CD14-positive monocyte (primary cell): ENCODE data around the gene HECW1. TPM values are rescaled to one million over a fixed set of nuclear protein-coding genes. Genes with fewer than 3 reads are reported as not detected.

ENCODE experiments used
- DNase-seq, 3 donors: peaks; one replicate each; pipeline ENCODE4 v3.0.0-alpha.2; 2011 to 2022
- H2AFZ ChIP-seq: 2 replicates; pipeline ENCODE4 v1.6.0; 2012; ENCODE audit warnings: mild to moderate bottlenecking, low read depth, low read length, inconsistent platforms; ENCODE audit not compliant: insufficient read depth, poor library complexity, severe bottlenecking
- H3K27ac ChIP-seq, 2 donors: 1 replicate in 1 of 2; 2 replicates in 1 of 2; pipeline ENCODE4 v1.5.1; 2012 to 2013; ENCODE audit warnings: low read length in 2 of 2, control low read depth in 1 of 2, inconsistent platforms in 1 of 2, low read depth in 1 of 2, mild to moderate bottlenecking in 1 of 2
- H3K27me3 ChIP-seq, 2 donors: one replicate each; pipeline versions ENCODE4 v1.6.0 to v1.6.1; 2011 to 2013; ENCODE audit warnings: low read length in 2 of 2; ENCODE audit not compliant: control insufficient read depth in 2 of 2, insufficient read depth in 2 of 2
- H3K36me3 ChIP-seq, 2 donors: replicated peaks in 1 of 2; 1 replicate in 1 of 2; 2 replicates in 1 of 2; pipeline versions ENCODE4 v1.5.1 to v1.6.1; 2012 to 2013; ENCODE audit warnings: low read length in 2 of 2, control low read depth in 1 of 2, inconsistent platforms in 1 of 2, mild to moderate bottlenecking in 1 of 2; ENCODE audit not compliant: insufficient read depth in 2 of 2, control insufficient read depth in 1 of 2
- H3K4me1 ChIP-seq, 2 donors: 1 replicate in 1 of 2; 2 replicates in 1 of 2; pipeline versions ENCODE4 v1.5.1 to v1.6.1; 2012 to 2013; ENCODE audit warnings: low read length in 2 of 2, control low read depth in 1 of 2, inconsistent platforms in 1 of 2, mild to moderate bottlenecking in 1 of 2, moderate library complexity in 1 of 2; ENCODE audit not compliant: insufficient read depth in 2 of 2, control insufficient read depth in 1 of 2
- H3K4me2 ChIP-seq: replicated peaks from 2 replicates; pipeline ENCODE3; 2012; ENCODE audit warnings: low read length, moderate library complexity, mild to moderate bottlenecking; ENCODE audit not compliant: poor library complexity, severe bottlenecking; ENCODE audit errors: extremely low read depth
- H3K4me3 ChIP-seq, 3 experiments: fragments of 200-600 bp in 1 of 3; sonication (generic) in 1 of 3; replicated peaks in 1 of 3; 1 replicate in 2 of 3; 2 replicates in 1 of 3; pipeline ENCODE4 v1.5.1; 2011 to 2013; ENCODE audit warnings: low read length in 3 of 3, mild to moderate bottlenecking in 3 of 3, control low read depth in 2 of 3, low read depth in 2 of 3, inconsistent platforms in 1 of 3, moderate library complexity in 1 of 3
- H3K79me2 ChIP-seq: 2 replicates; pipeline ENCODE4 v1.6.0; 2012; ENCODE audit warnings: mild to moderate bottlenecking, control low read depth, inconsistent platforms, low read length, moderate library complexity; ENCODE audit not compliant: insufficient read depth
- H3K9ac ChIP-seq: 2 replicates; pipeline ENCODE4 v1.6.0; 2017; ENCODE audit warnings: low read length, mild to moderate bottlenecking; ENCODE audit not compliant: insufficient read depth, poor library complexity, severe bottlenecking
- H3K9me3 ChIP-seq, 2 donors: replicated peaks in 1 of 2; 1 replicate in 1 of 2; 2 replicates in 1 of 2; pipeline versions ENCODE4 v1.5.1 to v1.6.1; 2012 to 2013; ENCODE audit warnings: low read length in 2 of 2, control low read depth in 1 of 2; ENCODE audit not compliant: control insufficient read depth in 1 of 2, insufficient read depth in 1 of 2
- H4K20me1 ChIP-seq: 2 replicates; pipeline ENCODE4 v1.6.0; 2012; ENCODE audit warnings: mild to moderate bottlenecking, low read length, control low read depth, moderate library complexity; ENCODE audit not compliant: insufficient read depth
- H3K27ac Mint-ChIP-seq, 7 donors: one replicate each; pipeline ENCODE4 v1.8.0; 2020; ENCODE audit warnings: mild to moderate bottlenecking in 7 of 7, mixed read lengths in 7 of 7, moderate library complexity in 6 of 7, inconsistent platforms in 2 of 7
- H3K27me3 Mint-ChIP-seq, 3 donors: one replicate each; pipeline ENCODE4 v1.8.0; 2021 to 2022; ENCODE audit warnings: low read depth in 3 of 3, mild to moderate bottlenecking in 3 of 3, mixed read lengths in 3 of 3, moderate library complexity in 3 of 3, inconsistent platforms in 1 of 3
- H3K36me3 Mint-ChIP-seq, 2 donors: one replicate each; pipeline ENCODE4 v1.8.0; 2020; ENCODE audit warnings: mixed read lengths in 2 of 2, inconsistent platforms in 1 of 2, mild to moderate bottlenecking in 1 of 2
- H3K4me1 Mint-ChIP-seq: one replicate; pipeline ENCODE4 v1.8.0; 2020; ENCODE audit warnings: mild to moderate bottlenecking, mixed read lengths
- H3K4me3 Mint-ChIP-seq, 2 donors: one replicate each; pipeline ENCODE4 v1.8.0; 2020; ENCODE audit warnings: mild to moderate bottlenecking in 2 of 2, mixed read lengths in 2 of 2, moderate library complexity in 1 of 2
- H3K9me3 Mint-ChIP-seq, 7 donors: one replicate each; pipeline ENCODE4 v1.8.0; 2020 to 2022; ENCODE audit warnings: mixed read lengths in 7 of 7, mild to moderate bottlenecking in 6 of 7, moderate library complexity in 6 of 7, inconsistent platforms in 2 of 7
- CTCF ChIP-seq: fragments of 200-600 bp; IDR thresholded peaks from one replicate; pipeline ENCODE4 v1.8.0; 2022; ENCODE audit warnings: antibody characterized with exemption, mild to moderate bottlenecking
- WGBS: methylation state at CpG from one replicate; pipeline ENCODE4 v1.1.5; 2013; ENCODE audit warnings: missing lambda C conversion rate; ENCODE audit not compliant: insufficient coverage; 5-methylcytosine and 5-hydroxymethylcytosine counted together
- intact Hi-C, 2 donors: fragments of 100-400 bp; cut with micrococcal nuclease; formaldehyde crosslinking; loops; one replicate each; pipeline versions ENCODE4 v1.15.0 to v1.15.1; 2023
- polyA plus RNA-seq, 3 donors: library from polyadenylated mRNA; depleted of rRNA in 1 of 3; unstranded in 2 of 3; stranded (reverse) in 1 of 3; fragments of 300-500 nt in 2 of 3; fragments of >200 nt in 1 of 3; fragmentation: Illumina TruSeq in 2 of 3; gene quantifications; 1 replicate in 2 of 3; 2 replicates in 1 of 3; pipeline ENCODE4 v1.2.3, GENCODE V29; 2012 to 2021

Gene HECW1
- polyA plus RNA-seq, 3 donors: not detected

- Mint-ChIP-seq H3K9me3 (peaks cover 0 to 1% (median 0%) of the 10 kb centered on the region in 7 donors), H3K36me3 (no peaks in the 10 kb centered on the region), H3K4me1 (no peaks in the 10 kb centered on the region), H3K27me3 (peaks cover 1 to 6% (median 2%) of the 10 kb centered on the region in 3 donors), H3K27ac (no peak overlapping the region), H3K4me3 (no peak overlapping the region)
- Histone ChIP-seq H3K79me2 (no peaks in the 10 kb centered on the region), H3K36me3 (no peaks in the 10 kb centered on the region), H3K27ac (no peak overlapping the region), H3K4me2 (no peak overlapping the region), H2AFZ (no peak overlapping the region), H3K27me3 (no peaks in the 10 kb centered on the region), H3K4me3 (no peak overlapping the region), H3K9me3 (no peaks in the 10 kb centered on the region), H3K4me1 (no peaks in the 10 kb centered on the region), H3K9ac (no peak overlapping the region), H4K20me1 (no peaks in the 10 kb centered on the region)
- intact Hi-C loops: no loop called here
- DNase-seq: no peak
- TF ChIP-seq CTCF: no peak
- WGBS: 92% methylated on average over 1 of the region's 3 CpGs
Observed at GRCh38 chr7:43449577-43449976, 337.1 kb downstream of the HECW1 start.

GRCh38 chr7:43450894-43451293 lies 338.4 kb downstream of the HECW1 start:
- Histone ChIP-seq H4K20me1 (no peaks in the 10 kb centered on the region), H3K9me3 (no peaks in the 10 kb centered on the region), H3K9ac (no peak overlapping the region), H3K27ac (no peak overlapping the region), H3K4me3 (no peak overlapping the region), H2AFZ (no peak overlapping the region), H3K79me2 (no peaks in the 10 kb centered on the region), H3K4me2 (no peak overlapping the region), H3K36me3 (no peaks in the 10 kb centered on the region), H3K27me3 (no peaks in the 10 kb centered on the region), H3K4me1 (no peaks in the 10 kb centered on the region)
- Mint-ChIP-seq H3K4me3 (no peak overlapping the region), H3K4me1 (peaks cover 6% of the 10 kb centered on the region), H3K27me3 (peaks cover 1 to 6% (median 2%) of the 10 kb centered on the region in 3 donors), H3K27ac (no peak overlapping the region), H3K36me3 (no peaks in the 10 kb centered on the region), H3K9me3 (no peaks in the 10 kb centered on the region)
- TF ChIP-seq CTCF: no peak
- intact Hi-C loops: loop anchor here in 1 of 2 donors (10.0 kb wide), 1 partner anchor 264 kb away; no protein-coding TSS in a partner anchor
- no peak for DNase-seq
- WGBS: no CpG with 5 or more reads among the region's 3 CpGs
